GM23338 (cell line): Measurements from ENCODE around the gene ZNF511. TPM values are rescaled to one million over a fixed set of nuclear protein-coding genes. Genes with fewer than 3 reads are reported as not detected.

ENCODE experiments used
- ATAC-seq: fragments of 200-7000 bp; cut with Tn5 transposase; 3 replicates; pipeline ENCODE4 v1.9.1; 2020
- DNase-seq: peaks from one replicate; pipeline ENCODE4 v3.0.0-alpha.2; 2015; ENCODE audit warnings: low spot score
- H2AFZ ChIP-seq: fragments of 200-600 bp; sonication (generic); 2 replicates; pipeline ENCODE4 v1.8.0; 2016; ENCODE audit warnings: antibody characterized with exemption, mild to moderate bottlenecking, moderate library complexity
- H3F3A ChIP-seq: fragments of 200-600 bp; sonication (generic); replicated peaks from 2 replicates; pipeline ENCODE4 v1.8.0; 2017; ENCODE audit warnings: antibody characterized with exemption, mixed run types, low read depth
- H3K27ac ChIP-seq: fragments of 200-600 bp; sonication (generic); 2 replicates; pipeline ENCODE4 v1.6.1; 2016; ENCODE audit warnings: low read depth
- H3K27me3 ChIP-seq: fragments of 200-600 bp; sonication (generic); 2 replicates; pipeline ENCODE4 v1.8.0; 2016; ENCODE audit warnings: mild to moderate bottlenecking, mixed run types, moderate library complexity; ENCODE audit not compliant: insufficient read depth
- H3K36me3 ChIP-seq: fragments of 200-600 bp; sonication (generic); 2 replicates; pipeline ENCODE4 v1.8.0; 2016; ENCODE audit warnings: mild to moderate bottlenecking; ENCODE audit not compliant: insufficient read depth
- H3K4me1 ChIP-seq: fragments of 200-600 bp; sonication (generic); 2 replicates; pipeline ENCODE4 v1.8.0; 2016; ENCODE audit warnings: mild to moderate bottlenecking, moderate library complexity; ENCODE audit not compliant: insufficient read depth
- H3K4me2 ChIP-seq: fragments of 200-600 bp; sonication (generic); 2 replicates; pipeline ENCODE4 v1.7.1; 2017; ENCODE audit warnings: mixed run types
- H3K4me3 ChIP-seq: fragments of 200-600 bp; sonication (generic); 2 replicates; pipeline ENCODE4 v1.6.1; 2016; ENCODE audit warnings: mixed run types
- H3K79me2 ChIP-seq: fragments of 200-600 bp; sonication (generic); replicated peaks from 2 replicates; pipeline ENCODE4 v1.8.0; 2017; ENCODE audit warnings: mild to moderate bottlenecking; ENCODE audit not compliant: insufficient read depth
- H3K9me2 ChIP-seq: fragments of 200-600 bp; sonication (generic); 2 replicates; pipeline ENCODE4 v1.8.0; 2017; ENCODE audit not compliant: insufficient read depth
- H4K20me1 ChIP-seq: fragments of 200-600 bp; sonication (generic); replicated peaks from 2 replicates; pipeline ENCODE4 v1.8.0; 2017; ENCODE audit warnings: mild to moderate bottlenecking; ENCODE audit not compliant: insufficient read depth
- H3K27ac Mint-ChIP-seq: 2 replicates; pipeline ENCODE4 v1.8.0; 2020; ENCODE audit warnings: inconsistent platforms, mild to moderate bottlenecking, moderate library complexity, mixed read lengths
- H3K27me3 Mint-ChIP-seq: 3 replicates; pipeline ENCODE4 v1.8.0; 2022; ENCODE audit warnings: low read depth, mild to moderate bottlenecking, moderate library complexity, mixed read lengths, inconsistent platforms; ENCODE audit not compliant: insufficient read depth, poor library complexity
- H3K36me3 Mint-ChIP-seq: 3 replicates; pipeline ENCODE4 v1.8.0; 2021; ENCODE audit warnings: low read depth, mild to moderate bottlenecking, inconsistent platforms, moderate library complexity, mixed read lengths
- H3K4me1 Mint-ChIP-seq: 3 replicates; pipeline ENCODE4 v1.8.0; 2020; ENCODE audit warnings: mild to moderate bottlenecking, inconsistent platforms, mixed read lengths
- H3K4me3 Mint-ChIP-seq: 3 replicates; pipeline ENCODE4 v1.8.0; 2021; ENCODE audit warnings: moderate library complexity, mild to moderate bottlenecking, inconsistent platforms, mixed read lengths
- H3K9me3 Mint-ChIP-seq: 3 replicates; pipeline ENCODE4 v1.8.0; 2020; ENCODE audit warnings: moderate library complexity, mild to moderate bottlenecking, inconsistent platforms, mixed read lengths
- CREB1 ChIP-seq: fragments of 250-450 bp; sonication (Bioruptor Pico); IDR thresholded peaks from 2 replicates; pipeline ENCODE4 v1.5.0; 2020; ENCODE audit warnings: low read depth, mild to moderate bottlenecking, moderate library complexity
- EZH2phosphoT487 ChIP-seq: fragments of 200-600 bp; sonication (generic); IDR thresholded peaks from one replicate; pipeline ENCODE4 v1.8.1; 2018; ENCODE audit warnings: antibody characterized with exemption; ENCODE audit not compliant: unreplicated experiment
- JUNB ChIP-seq: IDR thresholded peaks from one replicate; pipeline ENCODE4 v1.6.1; 2016; ENCODE audit warnings: antibody characterized with exemption; ENCODE audit not compliant: unreplicated experiment
- POLR2AphosphoS5 ChIP-seq: IDR thresholded peaks from 2 replicates; pipeline ENCODE4 v1.6.1; 2016; ENCODE audit warnings: antibody characterized with exemption, low read depth
- polyA plus RNA-seq: library from polyadenylated mRNA; unstranded; fragments of >200 nt; fragmentation: Nextera tagmentation; extraction: Ambion mirVana; gene quantifications from 2 replicates; pipeline ENCODE4 v1.2.1, GENCODE V29; 2016
- total RNA-seq: library from RNA; depleted of rRNA; stranded (reverse); fragments of >200 nt; shearing (Covaris generic); gene quantifications from 2 replicates; pipeline ENCODE4 v1.2.3, GENCODE V29; 2014
- TF ChIP-seq, protein P1 (sequence below): IDR thresholded peaks from 2 replicates; pipeline ENCODE4 v1.6.1; 2016; ENCODE audit warnings: antibody characterized with exemption
- TF ChIP-seq, protein P2 (sequence below): IDR thresholded peaks from one replicate; pipeline ENCODE4 v1.6.1; 2018; ENCODE audit warnings: antibody characterized with exemption; ENCODE audit not compliant: unreplicated experiment
- TF ChIP-seq, protein P3 (sequence below), 2 experiments: fragments of 200-600 bp in 1 of 2; sonication (generic) in 1 of 2; conservative IDR thresholded peaks; 2 replicates each; pipeline versions ENCODE4 v1.5.1 to v1.6.1; 2016 to 2017; ENCODE audit warnings: antibody characterized with exemption in 2 of 2, low read depth in 2 of 2, mild to moderate bottlenecking in 2 of 2, moderate library complexity in 1 of 2

ZNF511 gene
- total and polyA plus RNA-seq, 2 experiments from 2014 or later = 41.3 to 104 TPM

DNA sequence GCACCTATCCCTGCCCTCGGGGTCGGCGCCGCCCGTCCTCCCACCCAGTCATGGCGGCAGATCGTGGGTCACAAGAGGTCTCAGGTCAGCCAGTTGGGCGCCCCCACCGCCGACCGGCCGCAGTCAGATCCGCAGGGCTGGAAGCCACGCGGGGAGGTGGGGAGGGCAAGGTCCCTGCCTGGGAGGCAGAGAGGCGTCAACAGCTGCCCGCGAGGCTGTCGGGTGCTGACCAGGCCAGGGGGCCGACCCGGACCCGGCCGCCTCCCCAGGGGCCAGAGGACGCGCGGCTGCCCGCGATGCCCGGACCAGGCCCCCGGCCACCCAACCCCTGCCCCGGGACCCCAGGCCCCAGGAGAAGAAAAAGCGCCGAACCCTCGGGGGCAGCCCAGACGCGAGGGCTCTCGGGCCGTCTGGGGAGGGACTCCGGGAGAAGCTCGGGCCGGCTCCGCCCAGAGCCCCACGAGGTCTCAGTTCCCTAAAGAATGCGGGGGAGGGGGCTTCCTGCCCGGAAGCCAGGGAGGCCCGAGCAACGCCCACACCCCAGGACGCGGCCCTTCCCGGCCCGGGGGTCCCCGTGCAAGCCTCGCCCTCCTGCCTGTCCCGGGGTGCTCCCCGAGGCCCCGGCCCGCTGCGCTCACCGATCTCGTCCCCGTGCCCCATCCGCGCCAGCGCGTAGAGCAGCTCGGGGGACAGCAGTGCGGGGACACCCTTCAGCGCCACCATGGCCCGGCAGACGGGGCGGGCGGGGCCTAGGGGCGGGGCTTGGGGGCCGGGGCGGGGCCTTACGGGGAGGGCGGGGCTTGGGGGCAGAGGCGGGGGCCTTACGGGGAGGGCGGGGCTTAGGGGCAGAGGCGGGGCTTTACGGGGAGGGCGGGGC is 48.8 kb downstream of the ZNF511 start, which contains the start of gene FUOM:
Gene FUOM (minus strand): TSS at position 735 of the 877 bp plus-strand sequence. CDS start 12 bp downstream, at position 723.
- H3K36me3 Mint-ChIP-seq = peaks cover 13% of the 10 kb centered on the region
- TF ChIP-seq POLR2AphosphoS5 (peak; percentile 79), JUNB (no peak), EZH2phosphoT487 (no peak), CREB1 (CRISPR knock-in tag) (peak; percentile 19; the same call in 1 of the 2 replicates)
- TF ChIP-seq, protein P1, sequence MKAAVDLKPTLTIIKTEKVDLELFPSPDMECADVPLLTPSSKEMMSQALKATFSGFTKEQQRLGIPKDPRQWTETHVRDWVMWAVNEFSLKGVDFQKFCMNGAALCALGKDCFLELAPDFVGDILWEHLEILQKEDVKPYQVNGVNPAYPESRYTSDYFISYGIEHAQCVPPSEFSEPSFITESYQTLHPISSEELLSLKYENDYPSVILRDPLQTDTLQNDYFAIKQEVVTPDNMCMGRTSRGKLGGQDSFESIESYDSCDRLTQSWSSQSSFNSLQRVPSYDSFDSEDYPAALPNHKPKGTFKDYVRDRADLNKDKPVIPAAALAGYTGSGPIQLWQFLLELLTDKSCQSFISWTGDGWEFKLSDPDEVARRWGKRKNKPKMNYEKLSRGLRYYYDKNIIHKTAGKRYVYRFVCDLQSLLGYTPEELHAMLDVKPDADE = peak; percentile 7; the same call in 1 of the 2 replicates
- TF ChIP-seq, protein P2, sequence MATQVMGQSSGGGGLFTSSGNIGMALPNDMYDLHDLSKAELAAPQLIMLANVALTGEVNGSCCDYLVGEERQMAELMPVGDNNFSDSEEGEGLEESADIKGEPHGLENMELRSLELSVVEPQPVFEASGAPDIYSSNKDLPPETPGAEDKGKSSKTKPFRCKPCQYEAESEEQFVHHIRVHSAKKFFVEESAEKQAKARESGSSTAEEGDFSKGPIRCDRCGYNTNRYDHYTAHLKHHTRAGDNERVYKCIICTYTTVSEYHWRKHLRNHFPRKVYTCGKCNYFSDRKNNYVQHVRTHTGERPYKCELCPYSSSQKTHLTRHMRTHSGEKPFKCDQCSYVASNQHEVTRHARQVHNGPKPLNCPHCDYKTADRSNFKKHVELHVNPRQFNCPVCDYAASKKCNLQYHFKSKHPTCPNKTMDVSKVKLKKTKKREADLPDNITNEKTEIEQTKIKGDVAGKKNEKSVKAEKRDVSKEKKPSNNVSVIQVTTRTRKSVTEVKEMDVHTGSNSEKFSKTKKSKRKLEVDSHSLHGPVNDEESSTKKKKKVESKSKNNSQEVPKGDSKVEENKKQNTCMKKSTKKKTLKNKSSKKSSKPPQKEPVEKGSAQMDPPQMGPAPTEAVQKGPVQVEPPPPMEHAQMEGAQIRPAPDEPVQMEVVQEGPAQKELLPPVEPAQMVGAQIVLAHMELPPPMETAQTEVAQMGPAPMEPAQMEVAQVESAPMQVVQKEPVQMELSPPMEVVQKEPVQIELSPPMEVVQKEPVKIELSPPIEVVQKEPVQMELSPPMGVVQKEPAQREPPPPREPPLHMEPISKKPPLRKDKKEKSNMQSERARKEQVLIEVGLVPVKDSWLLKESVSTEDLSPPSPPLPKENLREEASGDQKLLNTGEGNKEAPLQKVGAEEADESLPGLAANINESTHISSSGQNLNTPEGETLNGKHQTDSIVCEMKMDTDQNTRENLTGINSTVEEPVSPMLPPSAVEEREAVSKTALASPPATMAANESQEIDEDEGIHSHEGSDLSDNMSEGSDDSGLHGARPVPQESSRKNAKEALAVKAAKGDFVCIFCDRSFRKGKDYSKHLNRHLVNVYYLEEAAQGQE = no peak
- TF ChIP-seq, protein P3, sequence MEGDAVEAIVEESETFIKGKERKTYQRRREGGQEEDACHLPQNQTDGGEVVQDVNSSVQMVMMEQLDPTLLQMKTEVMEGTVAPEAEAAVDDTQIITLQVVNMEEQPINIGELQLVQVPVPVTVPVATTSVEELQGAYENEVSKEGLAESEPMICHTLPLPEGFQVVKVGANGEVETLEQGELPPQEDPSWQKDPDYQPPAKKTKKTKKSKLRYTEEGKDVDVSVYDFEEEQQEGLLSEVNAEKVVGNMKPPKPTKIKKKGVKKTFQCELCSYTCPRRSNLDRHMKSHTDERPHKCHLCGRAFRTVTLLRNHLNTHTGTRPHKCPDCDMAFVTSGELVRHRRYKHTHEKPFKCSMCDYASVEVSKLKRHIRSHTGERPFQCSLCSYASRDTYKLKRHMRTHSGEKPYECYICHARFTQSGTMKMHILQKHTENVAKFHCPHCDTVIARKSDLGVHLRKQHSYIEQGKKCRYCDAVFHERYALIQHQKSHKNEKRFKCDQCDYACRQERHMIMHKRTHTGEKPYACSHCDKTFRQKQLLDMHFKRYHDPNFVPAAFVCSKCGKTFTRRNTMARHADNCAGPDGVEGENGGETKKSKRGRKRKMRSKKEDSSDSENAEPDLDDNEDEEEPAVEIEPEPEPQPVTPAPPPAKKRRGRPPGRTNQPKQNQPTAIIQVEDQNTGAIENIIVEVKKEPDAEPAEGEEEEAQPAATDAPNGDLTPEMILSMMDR (conservative IDR thresholded peaks at IDR 0.05; ENCODE audit: low read depth in 2 of 2) = no peak
- ATAC-seq (peak; percentile 89), DNase-seq (peak; percentile 95)
- no peak within 1 kb of the TSS for H3K27ac Mint-ChIP-seq
- Histone ChIP-seq H3F3A (peaks cover 3% of the 10 kb centered on the region; the same call in 1 of the 2 replicates), H3K4me1 (no peaks in the 10 kb centered on the region), H3K36me3 (no peaks in the 10 kb centered on the region), H4K20me1 (no peaks in the 10 kb centered on the region; the same call in 1 of the 2 replicates), H3K79me2 (0 out of 2 replicates have a peak, but pooled peaks cover 4% of the 10 kb centered on the region), H3K4me3 (peak within 1 kb of the TSS; percentile 86), H3K27ac (no peak within 1 kb of the TSS), H3K9me2 (no peaks in the 10 kb centered on the region), H3K4me2 (peak within 1 kb of the TSS; percentile 92), H2AFZ (peak within 1 kb of the TSS; percentile 59; the same call in 1 of the 2 replicates), H3K27me3 (peaks cover 6% of the 10 kb centered on the region; the same call in 1 of the 2 replicates)
- H3K4me1 Mint-ChIP-seq = no peaks in the 10 kb centered on the region; the same call in 2 of the 3 replicates
- peak within 1 kb of the TSS; percentile 80 for H3K4me3 Mint-ChIP-seq
- peaks cover 8% of the 10 kb centered on the region for H3K27me3 Mint-ChIP-seq
- no peaks in the 10 kb centered on the region for H3K9me3 Mint-ChIP-seq
